Epithelial cell of prostate (primary cell): Measurements from ENCODE around the gene TASP1.
A peak's percentile ranks its signal among the peaks of the same experiment; 100 is the strongest.

Experiments
- DNase-seq: peaks from one replicate; pipeline ENCODE4 v3.0.0-alpha.2; 2011; ENCODE audit warnings: low read depth, low spot score
- H3K27ac ChIP-seq: fragments of 450-650 bp; 2 replicates; pipeline ENCODE4 v1.5.1; 2017; ENCODE audit warnings: mild to moderate bottlenecking

The TASP1 gene

DNA sequence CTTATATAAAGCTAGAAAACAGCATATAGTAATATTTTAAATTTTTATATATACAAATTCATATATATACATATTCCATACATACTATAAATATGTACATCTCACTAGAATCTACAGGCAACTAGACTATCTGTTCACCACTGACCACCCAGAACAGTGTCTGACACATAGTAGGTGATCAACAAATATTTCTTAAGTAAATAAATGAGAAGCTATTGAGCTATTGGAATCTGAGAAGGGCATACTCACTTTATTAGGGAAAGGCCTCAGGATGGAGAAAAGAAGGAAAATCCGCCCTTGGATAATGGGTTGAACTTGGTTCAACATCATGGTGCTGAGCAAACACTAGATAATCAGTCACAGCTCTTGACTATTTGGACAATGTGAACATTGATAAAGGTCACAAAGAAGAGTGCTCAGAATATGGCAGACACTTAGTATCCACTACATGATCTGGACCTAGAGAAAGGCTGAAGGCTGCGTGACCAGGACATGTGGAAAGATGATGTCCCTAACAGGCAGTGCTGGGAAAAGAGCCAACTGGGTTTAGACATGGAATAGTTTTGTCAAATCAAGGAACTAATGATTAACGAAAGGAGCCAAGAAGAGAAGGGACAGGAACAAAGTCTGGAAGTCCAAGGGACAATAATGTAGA lies 186.1 kb downstream of the TASP1 start:
- H3K27ac ChIP-seq: no peak overlapping the region
- no peak for DNase-seq

DNA sequence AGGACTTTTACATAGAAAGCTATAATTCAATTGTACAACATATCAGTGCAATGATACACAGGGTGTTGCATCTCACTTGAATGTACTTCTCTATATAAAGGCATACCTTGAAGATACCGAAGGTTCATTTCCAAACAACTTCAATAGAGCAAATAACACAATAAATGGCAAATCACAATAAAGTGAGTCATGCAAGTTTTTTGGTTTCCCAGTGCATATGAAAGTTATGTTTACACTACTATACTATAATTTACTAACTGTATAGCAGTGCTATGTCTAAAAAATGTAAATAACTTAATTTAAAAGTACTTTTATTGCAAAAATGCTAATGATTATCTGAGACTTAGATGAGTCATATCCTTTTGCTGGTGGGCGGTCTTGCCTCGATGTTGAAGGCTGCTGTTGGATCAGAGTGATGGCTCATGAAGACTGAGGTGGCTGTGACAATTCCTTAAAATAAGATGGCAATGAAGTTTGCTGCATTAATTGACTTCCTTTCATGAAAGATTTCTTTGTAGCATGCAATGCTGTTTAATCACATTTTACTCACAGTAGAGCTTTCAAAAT lies 188.8 kb downstream of the TASP1 start:
- DNase-seq: no peak
- H3K27ac ChIP-seq: no peak overlapping the region

DNA sequence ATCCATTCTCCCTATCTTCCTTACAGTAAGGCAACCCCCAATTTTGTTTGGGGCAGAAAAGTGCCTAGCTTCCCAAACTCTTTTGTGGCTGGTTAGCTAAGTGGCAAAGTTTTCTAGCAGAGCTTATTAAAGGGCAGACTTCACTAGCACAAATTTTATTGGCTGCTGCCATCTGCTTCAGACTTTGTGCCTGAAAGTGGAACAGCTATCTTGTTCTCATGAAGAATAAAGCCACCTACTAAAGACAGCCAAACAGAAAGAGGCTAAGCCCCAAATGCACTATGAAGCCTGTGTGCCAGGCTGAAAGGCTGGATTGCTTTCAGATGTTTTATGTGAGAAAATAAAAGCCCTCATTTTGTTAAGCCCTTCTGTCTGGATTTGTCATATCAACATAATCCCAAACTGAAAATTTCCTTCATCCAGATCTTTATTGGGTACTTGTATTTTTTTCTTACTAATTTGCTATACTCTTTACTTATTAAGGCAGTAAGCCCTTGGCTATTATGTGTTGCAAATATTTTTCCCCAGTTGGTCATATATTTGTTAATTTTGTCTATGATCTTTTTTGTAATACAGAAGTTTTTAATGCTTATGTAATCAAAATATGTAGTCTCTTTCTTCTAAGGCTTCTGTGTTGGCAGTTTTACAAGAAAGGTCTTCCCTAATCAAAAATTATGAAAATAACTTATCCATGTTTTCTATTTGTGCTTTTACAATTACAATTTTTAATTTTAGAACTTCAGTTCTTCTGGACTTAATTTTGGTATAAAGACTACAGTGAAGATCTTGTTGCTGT lies 191.1 kb downstream of the TASP1 start:
- H3K27ac ChIP-seq: no peak overlapping the region
- no peak for DNase-seq

DNA sequence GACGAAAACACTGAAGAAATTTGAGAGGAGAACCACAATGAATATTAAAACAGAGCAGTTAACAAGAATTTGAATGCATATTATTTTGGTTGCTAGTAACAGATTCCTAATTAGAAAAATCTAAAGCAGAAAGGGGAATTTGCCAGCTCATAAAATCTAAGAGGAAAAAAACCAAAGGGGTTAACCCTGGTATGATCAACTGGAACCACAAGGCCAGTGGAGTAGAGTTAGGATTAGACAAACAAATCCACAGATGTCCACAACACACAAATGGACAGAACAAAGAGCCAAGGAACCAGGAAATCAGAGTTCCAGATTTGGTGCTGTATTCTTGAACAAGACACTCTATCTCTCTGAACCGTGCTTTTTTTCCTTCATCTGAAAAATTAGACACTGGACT lies 195.0 kb downstream of the TASP1 start:
- no peak overlapping the region for H3K27ac ChIP-seq
- no peak for DNase-seq

DNA sequence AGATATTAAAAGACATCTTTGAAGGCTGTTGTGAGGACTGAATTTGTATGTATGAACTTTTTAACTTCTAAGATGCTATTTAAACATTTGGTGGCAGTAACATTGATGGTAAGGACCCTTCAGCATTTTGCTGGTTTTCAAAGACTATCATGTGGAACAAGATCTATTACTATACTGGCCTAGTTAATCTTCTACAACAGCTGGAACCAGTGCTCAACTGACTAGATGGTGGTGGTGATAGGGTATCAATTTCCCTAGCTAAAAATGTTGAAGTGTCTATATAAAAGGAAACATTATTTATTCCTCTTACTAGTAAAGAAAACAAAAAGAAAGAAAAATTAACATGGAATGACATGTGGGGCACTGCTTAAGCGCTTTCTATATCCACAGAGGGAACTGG lies 195.7 kb downstream of the TASP1 start:
- no peak overlapping the region for H3K27ac ChIP-seq
- no peak for DNase-seq

DNA sequence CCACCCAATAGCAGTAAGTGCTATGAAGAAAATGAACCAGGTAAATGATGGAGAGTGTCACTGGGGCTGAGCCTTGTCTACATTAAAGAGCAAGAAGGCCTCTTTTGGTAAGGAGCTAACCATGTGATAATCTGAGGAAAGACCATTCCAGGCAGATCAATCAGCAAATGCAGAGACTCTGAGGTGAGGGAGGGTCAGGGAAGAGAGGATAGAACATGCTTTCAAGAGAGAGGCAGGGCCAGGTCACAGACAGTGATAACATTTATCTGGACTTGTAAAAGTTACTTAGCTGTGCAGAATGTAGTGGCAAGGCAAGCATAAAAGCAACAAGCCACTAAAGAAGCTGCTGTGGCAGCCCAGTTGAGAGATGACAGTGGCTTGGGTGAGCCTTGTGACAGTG lies 197.3 kb downstream of the TASP1 start:
- no peak overlapping the region for H3K27ac ChIP-seq
- DNase-seq: no peak

DNA sequence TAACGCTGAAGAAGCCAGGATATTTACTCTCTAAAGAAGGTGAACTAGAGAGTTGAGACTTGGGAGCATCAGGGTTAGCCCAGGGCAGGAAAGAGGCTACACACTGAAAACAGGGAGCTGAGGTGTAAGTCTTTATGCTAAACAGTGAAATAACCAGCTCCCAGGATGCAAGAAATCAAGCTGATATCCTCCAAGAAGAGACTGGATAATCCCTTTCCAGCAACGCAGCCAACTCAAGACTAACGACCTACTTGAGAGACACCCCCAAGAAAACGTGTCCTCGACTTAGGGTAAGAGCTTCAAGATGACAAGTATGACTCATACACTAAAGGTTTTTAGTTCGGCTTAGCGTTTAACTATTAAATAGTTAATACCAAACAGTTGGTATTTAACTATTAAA lies 202.2 kb downstream of the TASP1 start:
- DNase-seq: no peak

DNA sequence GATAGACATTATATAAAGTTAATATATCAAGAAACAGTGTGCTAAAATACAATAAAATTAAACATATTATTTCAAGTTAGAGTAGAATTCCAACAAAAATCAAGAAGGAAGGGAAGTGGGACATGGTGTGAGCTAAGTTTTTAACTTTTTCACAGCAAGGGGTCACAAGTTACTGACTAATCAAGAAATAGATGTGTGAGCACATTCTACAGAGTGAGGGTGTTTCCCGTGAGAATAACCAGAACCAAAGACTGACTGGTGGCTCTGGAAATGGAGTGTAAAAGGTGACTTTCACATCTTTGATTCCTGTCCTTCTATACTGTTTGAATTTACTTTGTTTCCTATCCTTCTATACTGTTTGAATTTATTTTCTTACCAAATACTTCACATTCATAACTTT lies 206.6 kb downstream of the TASP1 start:
- DNase-seq: no peak

More for the DNA sequence above, 202.2 kb downstream of the TASP1 start:
- H3K27ac ChIP-seq: no peak overlapping the region

DNA sequence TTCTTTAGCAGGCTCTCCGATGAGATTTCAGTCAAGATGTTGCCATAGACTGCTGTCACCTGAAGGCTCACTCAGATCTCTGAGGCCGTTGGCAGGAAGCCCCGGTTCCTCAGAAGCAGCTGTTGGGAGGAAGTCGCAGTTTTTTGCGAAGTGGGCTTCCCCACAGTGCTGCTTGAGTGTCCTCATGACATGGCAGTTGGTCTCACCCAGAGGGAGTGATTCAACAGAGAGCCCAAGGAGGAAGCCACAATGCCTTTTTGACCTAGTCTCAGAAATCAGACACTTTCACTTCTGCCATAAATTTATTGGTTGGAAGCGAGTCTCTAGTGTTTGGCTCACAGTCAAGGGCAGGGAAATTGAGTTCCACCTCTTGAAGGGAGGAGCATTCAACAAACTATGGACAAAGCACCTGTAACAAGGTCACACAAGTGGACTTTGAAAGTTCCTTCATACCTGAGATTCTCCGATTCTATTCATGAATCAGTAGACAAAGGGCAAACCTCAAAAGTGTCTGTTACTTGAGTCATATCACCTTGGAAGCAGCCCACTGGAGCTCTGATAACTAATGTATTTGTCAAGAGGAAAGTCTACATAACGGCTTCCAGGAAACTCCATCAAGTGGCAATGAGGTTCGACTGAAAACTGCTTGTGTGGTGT lies 208.3 kb downstream of the TASP1 start:
- no peak overlapping the region for H3K27ac ChIP-seq
- no peak for DNase-seq

More for the DNA sequence above, 206.6 kb downstream of the TASP1 start:
- H3K27ac ChIP-seq: no peak overlapping the region

DNA sequence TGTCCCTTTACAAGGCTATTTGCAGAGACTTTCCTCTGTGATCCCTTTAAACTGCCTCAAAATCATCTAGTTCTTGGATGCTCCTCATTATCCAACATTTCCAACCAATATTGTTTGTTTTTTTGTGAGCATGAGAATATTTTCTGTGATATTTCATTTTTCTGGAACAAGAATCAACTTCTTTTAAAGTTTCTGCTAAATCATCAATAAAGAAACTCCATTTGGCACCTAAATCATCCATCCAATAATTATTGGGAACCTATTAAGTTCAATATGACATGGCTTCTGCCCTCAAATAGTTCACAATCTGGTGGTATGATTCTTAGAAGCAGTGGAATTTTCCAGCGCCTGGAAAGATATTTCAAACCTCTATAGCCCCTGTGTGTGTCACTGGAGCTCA lies 210.0 kb downstream of the TASP1 start:
- no peak overlapping the region for H3K27ac ChIP-seq
- no peak for DNase-seq

DNA sequence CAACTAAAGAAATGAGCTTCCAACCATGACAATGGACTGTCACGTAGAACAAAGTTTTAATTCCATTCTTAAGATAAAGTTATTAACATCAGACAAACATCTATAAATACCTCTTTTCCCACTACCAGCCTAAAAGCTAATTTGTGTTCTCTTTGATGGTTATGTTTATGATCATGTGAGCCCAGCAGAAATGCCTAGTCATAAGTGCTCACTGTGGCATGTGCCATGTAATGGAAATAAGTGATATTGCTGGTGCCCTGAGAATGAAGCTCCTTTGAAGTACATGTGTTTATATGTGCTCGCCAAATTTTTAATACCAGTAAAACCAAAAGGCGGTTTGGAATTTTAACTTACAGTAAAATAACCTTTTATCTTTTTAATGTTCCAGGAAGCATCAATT lies 211.9 kb downstream of the TASP1 start:
- H3K27ac ChIP-seq: no peak overlapping the region
- no peak for DNase-seq

DNA sequence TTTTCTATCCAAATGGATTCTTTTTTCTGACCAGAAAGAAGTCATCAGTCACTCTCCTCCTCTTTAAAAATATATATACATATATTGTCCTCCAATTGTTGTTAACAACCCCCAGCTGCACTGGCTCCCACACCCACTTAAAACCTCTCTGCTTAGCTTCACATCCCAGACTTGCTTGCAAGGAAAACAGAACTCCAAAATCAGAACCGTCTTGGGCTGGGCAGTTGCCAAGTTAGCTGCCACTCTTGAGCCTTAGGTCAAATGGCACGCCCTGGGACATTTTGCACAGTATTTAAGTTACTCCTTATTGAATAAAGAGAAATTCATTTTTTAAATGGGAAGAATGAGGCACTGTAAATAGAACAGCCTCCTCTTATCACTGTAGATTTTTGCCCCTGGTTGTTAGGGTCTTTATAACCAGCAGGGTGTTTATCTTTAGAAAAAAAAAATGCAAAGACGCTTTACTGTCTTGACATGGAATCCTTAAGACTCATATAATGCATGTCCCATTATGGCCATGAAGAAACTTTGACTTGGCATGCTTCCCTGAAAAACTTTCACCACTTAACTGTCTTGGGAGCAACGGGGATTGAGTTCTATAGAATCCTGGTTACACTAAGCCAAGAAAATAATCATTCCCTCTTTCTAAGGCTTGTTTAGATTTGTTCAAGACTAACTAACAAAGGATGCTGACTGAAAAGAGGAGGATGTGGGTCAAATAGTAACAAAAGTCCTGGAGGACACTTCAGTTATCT lies 213.2 kb downstream of the TASP1 start:
- DNase-seq: no peak
- no peak overlapping the region for H3K27ac ChIP-seq

DNA sequence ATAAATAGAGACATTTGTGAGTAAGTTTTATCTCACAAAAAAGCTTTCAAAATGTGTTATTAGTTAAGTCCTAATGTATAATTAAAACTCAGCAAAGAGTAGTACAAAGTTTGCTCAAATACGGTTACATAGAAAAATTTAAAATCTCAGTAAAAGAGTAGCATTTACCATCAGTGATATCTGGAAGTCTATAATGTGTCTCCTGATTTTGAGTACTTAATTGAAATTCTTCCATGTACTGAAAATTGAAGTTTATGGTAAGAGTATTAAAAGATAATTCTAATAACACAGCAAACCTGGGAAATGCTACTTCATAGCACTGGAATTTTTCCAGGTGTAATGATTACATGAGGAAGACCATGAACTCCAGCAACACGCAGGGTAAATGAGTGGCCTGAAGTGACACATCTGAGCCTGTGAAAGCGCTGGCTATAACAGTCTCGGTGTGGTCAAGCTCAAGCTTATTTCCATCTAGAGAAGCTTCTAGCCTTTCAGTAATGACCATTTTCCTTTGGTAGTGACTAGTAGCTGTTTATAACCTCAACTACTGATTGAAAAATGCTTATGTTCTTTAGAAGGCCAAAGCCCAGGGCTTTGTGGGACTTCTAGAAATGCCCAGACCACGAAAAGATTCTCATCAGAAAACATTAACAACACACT lies 214.4 kb downstream of the TASP1 start:
- H3K27ac ChIP-seq: no peak overlapping the region
- no peak for DNase-seq

DNA sequence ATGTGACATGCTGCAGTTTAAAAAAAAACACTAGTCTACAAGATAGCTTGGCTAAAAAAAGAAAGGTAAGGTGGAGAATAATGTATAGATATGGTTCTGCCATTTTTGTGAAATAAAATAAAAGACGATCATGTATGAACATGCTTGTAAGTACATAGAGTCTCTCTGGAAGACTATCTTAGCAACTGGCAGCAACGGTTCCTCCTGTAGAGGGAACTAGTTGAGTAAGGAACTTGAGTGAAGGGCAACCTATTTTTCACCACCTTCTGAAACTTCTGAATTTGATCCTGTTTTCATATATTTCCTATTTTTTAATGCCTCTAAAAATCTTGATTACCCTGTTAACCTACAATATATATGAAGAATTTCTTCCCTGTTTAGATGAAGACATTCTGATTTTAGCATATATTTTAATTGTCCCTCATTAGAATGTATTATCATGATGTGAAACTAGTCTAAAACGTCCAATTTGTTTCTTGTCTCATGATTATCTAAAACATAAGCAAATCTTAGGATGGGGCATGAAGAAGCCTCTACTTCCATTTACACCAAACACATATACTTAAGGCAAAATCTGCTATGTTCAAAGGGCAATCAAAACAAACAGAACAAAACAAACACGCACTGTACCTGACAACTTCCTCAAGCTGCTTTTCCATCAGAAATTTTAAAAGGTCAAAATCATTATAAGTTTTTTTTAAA lies 215.1 kb downstream of the TASP1 start:
- DNase-seq: no peak

DNA sequence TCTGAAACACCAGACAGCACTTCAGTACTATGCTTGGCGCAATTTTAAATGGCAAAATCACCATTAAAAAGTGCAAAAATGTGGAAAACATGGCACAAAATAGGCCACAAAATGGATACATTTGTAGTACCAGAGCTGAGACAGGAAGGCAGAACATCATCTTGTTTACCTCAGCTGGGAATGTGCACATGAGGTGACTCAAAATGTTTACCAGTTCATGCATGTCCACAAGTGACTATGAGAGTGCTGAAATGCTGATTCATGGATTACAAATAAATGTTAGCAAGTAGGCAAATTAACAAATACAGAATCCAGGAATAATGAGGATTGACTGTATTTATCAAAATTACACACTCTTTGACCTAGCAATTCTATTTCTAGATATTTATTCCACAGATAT lies 216.1 kb downstream of the TASP1 start:
- DNase-seq: peak; percentile 44
- H3K27ac ChIP-seq: no peak overlapping the region

More for the DNA sequence above, 215.1 kb downstream of the TASP1 start:
- H3K27ac ChIP-seq: no peak overlapping the region

DNA sequence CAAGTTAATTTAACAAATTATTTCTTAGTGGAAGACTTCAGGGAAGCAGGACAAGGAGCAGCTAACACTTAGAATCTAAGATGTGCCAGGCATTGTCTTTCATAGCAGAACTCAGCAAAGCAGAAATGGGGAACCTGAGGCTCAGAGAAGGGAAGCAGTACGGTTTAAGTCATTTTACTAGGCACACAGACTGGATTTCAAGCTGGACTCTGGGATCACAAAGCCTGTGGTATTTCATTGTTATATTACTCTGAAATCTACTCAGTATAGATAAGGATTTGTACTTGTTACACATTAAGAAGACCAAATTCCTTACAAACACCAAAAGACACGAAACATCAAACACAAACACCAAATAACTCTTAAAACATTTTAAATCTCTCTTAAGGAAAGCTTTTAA lies 218.1 kb downstream of the TASP1 start:
- DNase-seq: no peak
- H3K27ac ChIP-seq: no peak overlapping the region

DNA sequence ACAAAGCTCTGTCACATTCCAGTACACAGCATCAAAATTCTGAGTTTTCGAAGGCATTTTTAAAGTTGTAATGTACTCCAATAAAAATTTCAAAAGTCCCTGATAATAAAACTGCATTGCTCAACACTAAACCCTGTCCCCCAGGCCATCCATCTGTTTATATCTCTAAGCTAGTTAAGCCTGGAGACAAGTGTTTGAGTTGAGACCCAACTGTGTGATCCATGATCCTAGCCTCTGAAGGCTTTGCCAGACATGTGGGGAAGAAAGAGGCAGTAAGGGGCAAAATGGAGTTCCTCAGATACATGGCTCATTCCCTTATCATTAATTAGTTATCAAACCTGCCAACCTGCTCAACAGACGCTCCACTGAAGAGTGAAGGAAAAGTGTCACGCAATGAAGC lies 219.3 kb downstream of the TASP1 start:
- no peak overlapping the region for H3K27ac ChIP-seq
- DNase-seq: no peak

DNA sequence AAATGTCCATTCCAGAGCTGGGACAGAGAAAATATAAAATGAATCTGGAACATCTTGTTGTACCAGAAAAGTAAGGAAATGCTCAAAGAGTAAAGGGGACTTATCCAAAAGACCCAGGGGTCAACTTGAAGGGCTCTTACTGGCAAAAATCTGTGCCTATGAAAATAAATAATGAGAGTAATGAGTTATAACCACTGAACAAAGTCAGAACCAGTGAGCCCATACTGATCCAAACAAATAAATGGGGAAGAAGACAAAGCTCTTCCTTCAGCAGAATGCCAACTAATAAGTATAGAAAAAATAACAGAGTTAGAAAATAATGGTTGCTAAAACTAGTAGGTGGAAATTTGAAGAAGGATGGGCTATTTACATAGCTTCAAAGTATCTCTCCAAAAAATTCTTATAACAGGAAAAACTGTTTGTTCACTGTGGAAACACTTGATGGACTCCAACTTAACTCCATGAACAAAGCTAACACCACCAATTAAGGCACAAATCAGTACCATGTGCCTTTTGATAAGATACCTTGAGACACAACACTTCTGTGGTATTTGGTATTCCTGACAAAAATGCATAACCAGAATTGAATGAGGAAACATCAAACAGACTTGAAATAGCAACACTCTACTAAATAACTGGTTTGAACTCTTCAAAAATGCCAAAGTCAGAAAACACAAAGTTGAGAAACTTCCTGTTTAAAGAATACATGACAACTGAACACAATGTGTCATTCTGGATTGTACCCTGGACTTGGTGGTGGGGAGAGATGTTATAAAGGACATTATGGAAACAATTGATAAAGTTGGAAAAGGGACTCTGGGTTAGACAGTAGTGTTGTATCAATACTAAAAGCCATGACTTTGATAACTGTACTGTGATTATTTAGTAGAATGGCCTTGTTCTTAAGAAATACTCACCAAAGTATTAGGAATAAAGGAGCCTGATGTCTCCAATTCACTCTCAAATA lies 220.2 kb downstream of the TASP1 start:
- DNase-seq: no peak
- H3K27ac ChIP-seq: no peak overlapping the region
